Measurements from ENCODE around the gene OR9Q1.
"Not testable (repeated sequence)": the region's sequence is repeated elsewhere in the genome, so short reads cannot be mapped to it uniquely, and the experiment has no call there.

Gene OR9Q1

DNA sequence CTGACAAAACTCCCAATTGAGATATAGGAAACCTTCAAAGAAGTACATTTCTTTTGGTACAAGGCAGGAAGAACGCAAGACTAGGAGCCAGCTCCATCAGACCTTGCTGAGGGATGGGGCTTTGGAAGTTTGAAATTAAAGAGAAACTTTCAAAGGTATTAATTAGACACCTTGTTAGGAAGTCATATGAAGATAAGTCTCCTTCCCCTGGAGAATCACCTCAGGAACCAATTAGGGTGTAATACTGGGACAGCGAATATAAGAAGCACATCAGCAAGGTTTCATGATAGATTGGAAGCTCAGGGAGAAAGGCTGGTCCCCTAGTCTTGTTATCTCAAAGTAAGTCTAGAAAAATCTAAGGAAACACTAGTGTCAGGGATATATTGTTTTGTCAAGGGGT lies 165.1 kb downstream of the OR9Q1 start, which contains the start of gene OR9Q2:
TSS of gene OR9Q2 (plus strand) at position 301 of the 400 bp plus-strand sequence. CDS start 1,421 bp downstream, outside the sequence.
- no peak for TF ChIP-seq CTCF (conservative IDR thresholded peaks at IDR 0.05; ENCODE audit: low read depth, low read length)
- no peak for DNase-seq (ENCODE audit: low read depth)

GRCh38 chr11:58192229-58192628 lies 168.5 kb downstream of the OR9Q1 start:
- DNase-seq (ENCODE audit: low read depth): no peak
- no peak overlapping the region for H3K4me3 ChIP-seq (ENCODE audit: low read depth, low read length)
- no peak for TF ChIP-seq CTCF (conservative IDR thresholded peaks at IDR 0.05; ENCODE audit: low read depth, low read length)

More for the DNA sequence above, 165.1 kb downstream of the OR9Q1 start, which contains the start of gene OR9Q2:
- H3K4me3 ChIP-seq (ENCODE audit: low read depth, low read length): no peak within 1 kb of the TSS

DNA sequence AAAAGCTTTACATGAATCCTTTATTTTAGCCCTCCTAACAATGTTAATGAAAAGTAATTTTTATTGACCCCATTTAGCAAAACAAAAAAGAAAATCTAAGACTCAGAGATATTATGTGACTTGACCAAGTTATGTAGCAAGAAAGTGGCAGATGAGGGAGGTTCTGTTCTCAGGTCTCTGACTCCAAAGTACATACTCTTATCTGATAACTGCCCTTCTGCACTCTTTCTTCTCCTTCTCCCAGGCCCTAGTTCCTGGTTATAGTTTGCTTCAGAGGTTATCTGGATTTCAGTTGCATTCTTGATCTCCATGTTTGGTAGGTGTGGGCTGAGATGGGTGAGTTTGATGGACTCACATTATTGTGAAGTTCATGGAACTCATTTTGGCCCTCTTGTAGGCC lies 169.7 kb downstream of the OR9Q1 start:
- no peak for TF ChIP-seq CTCF (conservative IDR thresholded peaks at IDR 0.05; ENCODE audit: low read depth, low read length)
- no peak overlapping the region for H3K4me3 ChIP-seq (ENCODE audit: low read depth, low read length)
- no peak for DNase-seq (ENCODE audit: low read depth)

DNA sequence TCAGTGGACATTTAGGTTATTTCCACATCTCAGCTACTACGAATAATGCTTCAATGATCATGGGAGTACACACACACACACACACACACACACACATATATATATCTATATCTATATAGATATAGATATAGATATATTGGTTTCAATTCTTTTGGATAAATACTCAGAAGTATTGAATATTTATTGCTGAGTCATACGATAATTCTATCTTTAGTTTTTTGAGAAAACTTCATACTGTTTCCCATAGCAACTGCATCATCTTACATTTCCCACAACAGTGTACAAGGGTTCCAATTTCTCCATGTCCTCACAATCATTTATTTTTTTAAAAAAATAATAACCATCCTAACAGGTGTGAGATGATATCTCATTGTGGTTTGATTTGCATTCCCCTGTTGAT lies 172.3 kb downstream of the OR9Q1 start:
- no peak for TF ChIP-seq CTCF (conservative IDR thresholded peaks at IDR 0.05; ENCODE audit: low read depth, low read length)
- no peak overlapping the region for H3K4me3 ChIP-seq (ENCODE audit: low read depth, low read length)
- DNase-seq (ENCODE audit: low read depth): no peak

GRCh38 chr11:58199271-58199670 lies 175.6 kb downstream of the OR9Q1 start:
- TF ChIP-seq CTCF (conservative IDR thresholded peaks at IDR 0.05; ENCODE audit: low read depth, low read length): no peak
- H3K4me3 ChIP-seq (ENCODE audit: low read depth, low read length): no peak overlapping the region
- no peak for DNase-seq (ENCODE audit: low read depth)

DNA sequence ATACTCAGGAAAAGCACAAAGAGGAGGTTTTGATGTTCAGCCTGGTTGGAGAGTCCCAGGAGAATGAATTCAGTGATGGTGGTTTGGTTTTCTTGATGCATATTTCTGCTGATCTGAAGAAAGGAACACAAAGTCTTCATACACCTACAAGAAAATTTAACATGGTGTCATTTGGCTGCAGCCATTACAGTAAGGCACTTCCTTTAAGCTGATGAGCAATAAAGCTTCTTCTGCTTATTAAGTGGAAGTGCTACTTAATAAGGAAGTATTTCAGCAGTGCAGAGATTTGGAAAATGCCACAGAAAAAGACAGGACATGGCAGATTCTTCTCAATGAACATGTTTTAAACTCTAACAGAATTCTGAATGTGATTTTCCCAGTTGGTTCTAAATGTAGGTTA lies 180.4 kb downstream of the OR9Q1 start, which contains the start of gene OR1S2:
TSS of gene OR1S2 (minus strand) at position 101 of the 400 bp plus-strand sequence. CDS start at position 101, 0 bp downstream.
- DNase-seq (ENCODE audit: low read depth): no peak
- no peak within 1 kb of the TSS for H3K4me3 ChIP-seq (ENCODE audit: low read depth, low read length)
- no peak for TF ChIP-seq CTCF (conservative IDR thresholded peaks at IDR 0.05; ENCODE audit: low read depth, low read length)

DNA sequence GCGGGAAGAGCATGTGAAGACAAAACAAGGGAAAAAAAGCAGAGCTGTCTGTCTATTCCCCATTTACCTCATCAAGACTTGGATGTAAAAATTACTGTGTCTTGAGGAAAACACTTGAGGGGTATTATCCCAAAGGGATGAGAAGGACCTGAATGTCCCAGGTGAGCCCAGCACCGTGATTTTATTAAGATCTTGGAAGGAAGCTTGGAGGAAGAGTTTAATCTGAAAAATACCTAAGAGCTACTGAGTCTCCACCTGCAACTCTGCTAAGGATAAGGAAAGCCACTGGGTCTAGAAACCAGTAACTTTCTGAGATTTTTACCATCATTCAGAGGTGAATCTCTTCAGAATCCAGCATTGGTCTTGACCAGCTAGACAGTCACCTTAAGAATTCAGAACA lies 188.7 kb downstream of the OR9Q1 start, which contains the start of gene OR1S1:
TSS of gene OR1S1 (plus strand) at position 301 of the 400 bp plus-strand sequence.
- not testable (repeated sequence) for H3K4me3 ChIP-seq (ENCODE audit: low read depth, low read length); DNase-seq (ENCODE audit: low read depth)
